Left renal pelvis (tissue), 4 donors: ENCODE data around the gene ANO9. TPM values are rescaled to one million over a fixed set of nuclear protein-coding genes. Genes with fewer than 3 reads are reported as not detected.
"Not testable (repeated sequence)": the region's sequence is repeated elsewhere in the genome, so short reads cannot be mapped to it uniquely, and the experiment has no call there.

Experiments used
- DNase-seq, 4 donors: peaks; one replicate each; pipeline ENCODE4 v3.0.0-alpha.2; 2013; ENCODE audit warnings: low read depth in 4 of 4, low spot score in 3 of 4
- polyA plus RNA-seq, 4 donors: library from polyadenylated mRNA; unstranded; fragments of 120-200 nt; gene quantifications; one replicate each; pipeline ENCODE4 v1.2.1, GENCODE V29; 2013; ENCODE audit not compliant: insufficient read length in 4 of 4

Gene ANO9
- polyA plus RNA-seq, 4 donors, result 0.72 to 14.7 (median 9.9) TPM

- no peak for DNase-seq
Measured at GRCh38 chr11:418343-419247, 23.2 kb downstream of the ANO9 start.

- no peak for DNase-seq
Measured at GRCh38 chr11:417652-418342, 24.0 kb downstream of the ANO9 start.

GRCh38 chr11:416757-417621 lies 24.8 kb downstream of the ANO9 start:
- no peak for DNase-seq

- no peak for DNase-seq
Measured at GRCh38 chr11:416051-416756, 25.6 kb downstream of the ANO9 start.

- DNase-seq, result no peak
Measured at GRCh38 chr11:415640-416041, 26.2 kb downstream of the ANO9 start.

DNA sequence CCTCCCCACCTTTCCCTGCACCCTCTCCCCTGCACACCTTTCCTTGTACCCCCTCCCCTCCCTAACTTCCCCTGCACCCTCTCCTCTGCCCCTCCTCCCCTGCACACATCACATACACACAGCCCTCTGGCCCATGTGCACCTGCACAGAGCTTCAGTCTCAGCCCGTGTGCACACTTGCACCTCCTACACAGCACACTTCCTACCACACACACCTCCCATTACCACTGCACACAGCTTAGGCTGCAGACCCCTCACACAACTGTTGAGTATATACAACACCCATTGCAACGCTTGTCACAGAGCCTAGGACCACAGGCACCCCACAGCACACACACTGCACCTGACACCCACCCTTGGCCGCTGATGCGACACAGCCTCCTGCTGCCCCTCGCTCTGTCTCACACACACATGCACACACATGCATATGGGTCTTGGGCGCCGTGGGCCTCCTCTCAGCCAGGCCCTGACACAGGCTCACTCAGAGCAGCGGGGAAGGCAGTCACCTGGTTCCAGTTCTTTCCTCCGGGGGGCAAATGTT lies 27.4 kb downstream of the ANO9 start:
- no peak for DNase-seq

DNA sequence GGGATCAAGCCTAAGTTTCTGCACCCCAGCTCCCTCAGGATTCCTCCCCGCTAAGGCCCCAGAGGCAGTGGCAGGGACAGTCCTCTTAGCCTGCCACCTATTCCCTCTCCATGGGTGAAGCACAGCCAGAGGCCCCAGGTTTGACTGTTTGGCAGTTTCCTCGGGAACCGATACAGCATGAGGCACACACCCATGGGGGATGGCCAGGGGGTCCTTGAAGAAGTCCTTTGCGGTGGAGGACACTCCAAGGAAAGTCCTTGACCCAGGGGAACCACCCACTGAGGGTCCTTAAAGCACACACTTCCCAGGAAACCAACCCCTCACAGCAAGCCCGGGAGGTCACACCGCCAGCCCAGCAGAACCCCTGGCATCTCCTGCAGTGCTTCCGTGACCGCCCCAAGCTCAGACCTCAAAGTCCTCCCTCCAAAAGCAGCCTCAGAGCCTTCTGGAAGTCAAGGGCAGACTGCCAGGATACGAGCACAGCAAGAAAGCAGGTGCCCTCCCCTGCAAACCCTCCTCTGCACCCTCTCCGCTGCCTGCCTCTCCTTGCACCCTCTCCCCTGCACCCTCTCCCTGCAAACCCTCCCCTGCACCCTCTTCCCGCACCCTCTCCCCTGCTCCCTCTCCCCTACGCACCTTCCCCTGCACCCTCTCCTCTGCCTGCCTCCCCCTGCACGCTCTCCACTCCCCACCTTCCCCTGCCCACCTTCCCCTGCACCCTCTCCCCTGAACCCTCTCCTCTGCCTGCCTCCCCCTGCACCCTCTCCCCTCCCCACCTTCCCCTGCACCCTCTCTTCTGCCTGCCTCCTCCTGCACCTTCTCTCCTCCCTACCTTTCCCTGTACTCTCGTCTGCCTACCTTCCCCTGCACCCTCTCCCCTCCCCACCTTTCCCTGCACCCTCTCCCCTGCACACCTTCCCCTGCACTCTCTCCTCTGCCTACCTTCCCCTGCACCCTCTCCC lies 28.4 kb downstream of the ANO9 start:
- DNase-seq, result no peak

GRCh38 chr11:412641-413119 lies 29.1 kb downstream of the ANO9 start:
- DNase-seq, result no peak

DNA sequence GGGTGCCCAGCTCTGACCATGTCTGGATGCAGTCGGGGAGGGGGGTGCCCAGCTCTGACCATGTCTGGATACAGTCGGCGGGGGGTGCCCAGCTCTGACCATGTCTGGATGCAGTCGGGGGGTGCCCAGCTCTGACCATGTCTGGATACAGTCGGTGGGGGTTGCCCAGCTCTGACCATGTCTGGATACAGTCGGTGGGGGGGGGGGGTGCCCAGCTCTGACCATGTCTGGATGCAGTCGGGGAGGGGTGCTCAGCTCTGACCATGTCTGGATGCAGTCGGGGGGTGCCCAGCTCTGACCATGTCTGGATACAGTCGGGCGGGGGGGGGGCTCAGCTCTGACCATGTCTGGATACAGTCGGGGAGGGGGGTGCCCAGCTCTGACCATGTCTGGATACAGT lies 30.3 kb downstream of the ANO9 start:
- not testable (repeated sequence) for DNase-seq

- DNase-seq, result not testable (repeated sequence)
Measured at GRCh38 chr11:410711-411110, 31.1 kb downstream of the ANO9 start.

DNA sequence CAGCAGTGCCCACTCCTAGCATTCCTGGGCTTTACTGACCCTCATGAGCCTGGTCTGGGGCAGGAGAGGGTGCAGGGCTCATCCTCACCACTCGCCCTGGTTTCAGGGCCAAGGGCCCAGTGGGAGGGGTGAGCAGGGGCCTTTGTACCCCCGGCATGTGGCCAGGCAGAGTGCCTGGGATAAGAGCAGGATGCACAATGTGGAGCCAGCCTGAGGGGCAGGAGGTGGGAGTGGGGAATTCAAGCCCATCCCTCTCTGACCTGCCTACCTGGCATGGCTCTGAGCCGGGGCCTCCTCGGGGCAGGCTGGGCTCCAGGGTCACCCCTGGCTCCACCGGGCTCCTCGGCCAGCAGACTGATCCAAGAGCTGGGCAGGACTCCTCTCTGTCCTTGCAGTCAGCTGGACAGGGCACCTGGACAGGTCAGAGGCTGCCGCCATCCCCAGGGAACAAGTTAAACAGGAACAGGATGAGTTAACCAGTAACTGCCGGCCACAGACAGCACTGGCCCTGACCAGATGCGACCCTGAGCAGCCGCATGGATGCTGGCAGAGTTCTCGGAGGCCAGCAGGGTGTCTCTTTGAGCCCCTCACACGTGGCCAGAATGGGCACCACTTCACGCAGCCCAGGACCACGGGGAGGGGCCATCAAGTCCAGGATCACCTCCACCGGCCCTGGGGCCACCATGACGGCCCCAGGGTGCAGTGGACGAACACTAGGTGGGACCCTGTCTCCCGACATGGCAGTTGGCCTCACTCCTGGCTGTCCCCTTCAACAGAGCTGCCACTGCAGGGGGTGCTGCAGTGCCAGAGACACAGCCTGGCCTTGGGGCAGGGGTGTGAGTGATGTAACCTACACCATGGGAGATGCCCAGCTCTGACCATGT lies 32.0 kb downstream of the ANO9 start:
- DNase-seq, result no peak

- no peak for DNase-seq
Measured at GRCh38 chr11:409008-409599, 32.7 kb downstream of the ANO9 start.

DNA sequence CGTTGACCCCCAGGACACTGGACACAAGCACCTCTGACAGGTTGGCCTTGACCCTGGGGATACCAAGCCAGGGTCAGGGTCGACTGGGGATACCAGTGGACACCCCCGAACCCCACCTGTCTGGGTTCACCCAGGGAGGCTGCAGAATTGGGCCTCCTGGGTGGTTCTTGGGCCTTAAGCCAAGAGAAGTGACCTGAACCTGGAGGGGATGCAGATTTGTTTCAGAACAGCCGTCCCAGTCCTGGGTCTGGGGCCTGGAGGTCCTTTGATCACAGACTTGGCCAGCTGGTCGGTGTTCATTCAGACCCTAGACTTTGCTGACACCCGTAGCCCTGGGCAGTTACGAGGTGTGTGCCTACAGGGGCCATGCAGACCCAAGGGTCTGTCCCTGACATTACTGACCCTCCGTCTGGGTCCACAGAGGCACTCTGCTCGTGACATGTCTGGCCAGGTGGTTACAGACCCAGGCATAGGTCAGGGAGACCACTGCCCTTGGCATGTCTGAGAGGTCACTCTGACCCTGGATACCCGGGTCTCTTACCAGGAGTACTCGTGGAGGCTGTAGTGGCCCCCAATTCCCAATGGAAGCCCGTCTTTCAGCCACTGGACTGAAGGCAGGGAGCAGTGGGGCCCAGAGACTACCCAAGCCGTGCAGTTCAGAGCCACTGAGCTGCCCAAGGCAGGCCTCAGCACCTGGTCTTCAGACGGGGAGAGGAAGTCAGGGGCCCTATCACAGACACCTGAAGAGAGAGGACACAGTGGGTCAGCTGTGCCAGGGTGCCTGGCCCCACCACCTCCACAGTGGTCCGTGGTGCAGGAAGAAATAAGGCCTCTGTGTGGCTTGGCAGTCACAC lies 33.4 kb downstream of the ANO9 start:
- no peak for DNase-seq

GRCh38 chr11:407651-408123 lies 34.1 kb downstream of the ANO9 start:
- DNase-seq, result no peak

DNA sequence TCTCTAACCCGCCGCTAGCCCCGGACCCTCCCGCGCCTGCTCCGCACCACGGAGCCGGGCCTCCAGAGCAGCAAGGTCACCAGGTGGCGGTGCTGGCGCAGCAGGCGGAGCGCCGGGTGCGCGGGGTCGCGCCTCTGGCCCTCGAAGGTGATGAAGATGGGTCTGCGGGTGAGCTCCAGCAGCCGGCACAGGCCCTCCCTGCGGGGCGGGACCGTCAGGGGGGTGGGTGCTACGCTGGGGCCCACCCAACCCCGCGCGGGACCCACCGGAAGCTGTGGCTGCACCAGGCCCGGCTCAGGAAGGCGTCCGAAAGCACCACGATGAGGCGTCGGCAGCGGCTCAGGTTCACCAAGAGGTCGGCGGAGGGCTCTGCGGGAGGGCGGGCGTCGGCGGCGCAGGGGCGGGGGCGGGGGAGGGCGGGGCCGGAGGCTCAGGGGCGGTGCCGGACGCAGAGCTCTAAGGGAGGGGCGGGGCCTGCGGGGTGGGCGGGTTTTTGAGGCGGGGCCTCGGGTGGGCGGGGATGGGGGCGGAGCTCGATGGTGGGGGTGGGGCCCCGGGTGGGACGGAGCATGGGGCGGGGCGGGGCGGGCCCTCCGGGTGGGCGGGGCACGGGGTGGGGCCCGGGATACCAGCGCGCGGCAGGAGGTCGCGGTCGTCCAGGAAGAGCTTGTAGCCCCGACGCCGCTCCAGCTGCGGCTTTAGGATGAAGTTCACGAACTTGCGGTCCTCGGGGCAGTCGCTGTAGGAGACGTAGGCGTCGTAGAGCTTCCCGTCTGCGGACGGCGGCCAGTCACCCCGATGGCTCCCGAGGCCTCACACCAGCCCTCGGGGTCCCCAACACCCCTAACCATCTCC lies 34.8 kb downstream of the ANO9 start:
- no peak for DNase-seq
